GM12878 (cell line): ENCODE data around the gene TMEM236. TPM values are rescaled to one million over a fixed set of nuclear protein-coding genes. Genes with fewer than 3 reads are reported as not detected.

Experiments used
- ATAC-seq: fragments of 200-7000 bp; cut with Tn5 transposase; 3 replicates; pipeline ENCODE4 v1.9.1; 2020; ENCODE audit warnings: mild to moderate bottlenecking, moderate library complexity
- BruUV-seq: library from RNA; stranded (reverse); fragments of 400-500 nt; replicated peaks from 2 replicates; lab custom pipeline; 2021; lab: Mats Ljungman, UMichigan
- CTCF ChIA-PET: fragments of 300-600 bp; sonication (Branson Sonifier 250); formaldehyde crosslinking; extraction: SDS; loops from one replicate; lab custom pipeline; 2021; ENCODE audit warnings: inconsistent platforms; lab: Yijun Ruan, JAX
- POLR2A ChIA-PET: fragments of 350-600 bp; formaldehyde crosslinking; extraction: SDS; loops from one replicate; lab custom pipeline; 2021; ENCODE audit warnings: inconsistent platforms; lab: Charles Lee
- RAD21 ChIA-PET: fragments of 300-600 bp; sonication (Branson Sonifier 250); formaldehyde crosslinking; loops from one replicate; lab custom pipeline; 2023; ENCODE audit warnings: antibody characterized with exemption; ENCODE audit not compliant: unreplicated experiment; lab: Charles Lee
- SMC1A ChIA-PET: fragments of 300-600 bp; sonication (Branson Sonifier 250); formaldehyde crosslinking; loops from one replicate; lab custom pipeline; 2023; ENCODE audit not compliant: unreplicated experiment, uncharacterized antibody; lab: Charles Lee
- DNase-seq: peaks from one replicate; pipeline ENCODE4 v3.0.0-alpha.2; 2011; ENCODE audit warnings: low read depth, low spot score
- FAIRE-seq: peaks from 3 replicates; lab custom pipeline; 2011; peaks lifted over from hg19 to GRCh38; lab: Jason Lieb, UNC
- H2AFZ ChIP-seq: 2 replicates; pipeline ENCODE4 v1.6.0; 2011; ENCODE audit warnings: low read depth, low read length, control low read depth; ENCODE audit not compliant: control insufficient read depth
- H3K27ac ChIP-seq: 2 replicates; pipeline ENCODE4 v1.5.1; 2011; ENCODE audit warnings: control low read depth; ENCODE audit not compliant: control insufficient read depth, insufficient read depth
- H3K27me3 ChIP-seq, 2 experiments: replicated peaks in 1 of 2; 2 replicates each; pipeline versions ENCODE4 v1.6.0 to v1.6.1; 2011; ENCODE audit warnings: low read length in 1 of 2; ENCODE audit not compliant: control insufficient read depth in 2 of 2, insufficient read depth in 2 of 2
- H3K36me3 ChIP-seq, 2 experiments: 2 replicates each; pipeline ENCODE4 v1.5.1; 2011; ENCODE audit warnings: low read length in 1 of 2; ENCODE audit not compliant: control insufficient read depth in 2 of 2, insufficient read depth in 2 of 2
- H3K4me1 ChIP-seq: 2 replicates; pipeline ENCODE4 v1.6.1; 2011; ENCODE audit warnings: mild to moderate bottlenecking, low read length, moderate library complexity, mixed read lengths; ENCODE audit not compliant: control insufficient read depth, insufficient read depth
- H3K4me2 ChIP-seq: 2 replicates; pipeline ENCODE4 v1.6.0; 2011; ENCODE audit warnings: control low read depth; ENCODE audit not compliant: control insufficient read depth, insufficient read depth
- H3K4me3 ChIP-seq: fragments of 200-600 bp; sonication (generic); 2 replicates; pipeline ENCODE4 v1.5.1; 2016
- H3K79me2 ChIP-seq: 2 replicates; pipeline ENCODE4 v1.6.0; 2011; ENCODE audit warnings: low read length; ENCODE audit not compliant: control insufficient read depth, insufficient read depth
- H3K9ac ChIP-seq: 2 replicates; pipeline ENCODE4 v1.8.0; 2011; ENCODE audit warnings: low read length, control low read depth, mixed read lengths; ENCODE audit not compliant: control insufficient read depth, insufficient read depth
- H3K9me3 ChIP-seq: replicated peaks from 3 replicates; pipeline ENCODE4 v1.5.1; 2011; ENCODE audit warnings: mild to moderate bottlenecking, low read length; ENCODE audit not compliant: control insufficient read depth, insufficient read depth
- H4K20me1 ChIP-seq: 2 replicates; pipeline ENCODE4 v1.6.0; 2011; ENCODE audit not compliant: control insufficient read depth, insufficient read depth
- CBFB ChIP-seq: IDR thresholded peaks from 2 replicates; pipeline ENCODE4 v1.6.1; 2016; ENCODE audit warnings: antibody characterized with exemption, low read depth
- CHD2 ChIP-seq: IDR thresholded peaks from 2 replicates; pipeline ENCODE4 v1.6.1; 2011; ENCODE audit warnings: low read depth, low read length, improper control_type of control experiment, borderline replicate concordance
- ELK1 ChIP-seq: IDR thresholded peaks from 2 replicates; pipeline ENCODE4 v1.6.1; 2012; ENCODE audit warnings: low read depth, low read length, improper control_type of control experiment
- HDAC6 ChIP-seq: fragments of 200-600 bp; sonication (generic); IDR thresholded peaks from one replicate; pipeline ENCODE4 v1.8.0; 2017; ENCODE audit warnings: antibody characterized with exemption; ENCODE audit not compliant: unreplicated experiment
- KDM1A ChIP-seq: fragments of 200-600 bp; sonication (generic); IDR thresholded peaks from 2 replicates; pipeline ENCODE4 v1.6.1; 2016; ENCODE audit warnings: borderline replicate concordance
- PAX8 ChIP-seq: fragments of 450-650 bp; IDR thresholded peaks from 2 replicates; pipeline ENCODE4 v1.6.1; 2017; ENCODE audit warnings: mild to moderate bottlenecking, moderate library complexity
- PBX3 ChIP-seq: IDR thresholded peaks from 2 replicates; pipeline ENCODE4 v1.6.1; 2011; ENCODE audit warnings: mild to moderate bottlenecking, low read depth, low read length, moderate library complexity; ENCODE audit not compliant: insufficient replicate concordance
- TARDBP ChIP-seq: IDR thresholded peaks from 2 replicates; pipeline ENCODE4 v1.6.1; 2016; ENCODE audit warnings: borderline replicate concordance
- TBL1XR1 ChIP-seq: IDR thresholded peaks from 2 replicates; pipeline ENCODE4 v1.6.1; 2012; ENCODE audit warnings: low read depth, low read length, improper control_type of control experiment
- ZNF217 ChIP-seq: fragments of 450-650 bp; IDR thresholded peaks from 2 replicates; pipeline ENCODE4 v1.6.1; 2017; ENCODE audit warnings: antibody characterized with exemption, mild to moderate bottlenecking
- ZSCAN29 ChIP-seq: fragments of 450-650 bp; IDR thresholded peaks from 2 replicates; pipeline ENCODE4 v1.6.1; 2017; ENCODE audit warnings: mild to moderate bottlenecking, moderate library complexity
- WGBS: methylation state at CpG from one replicate; pipeline ENCODE4 v1.1.6; 2016; ENCODE audit warnings: low lambda C conversion rate; ENCODE audit not compliant: insufficient replicate concordance, insufficient coverage; ENCODE audit errors: missing lambda C conversion rate; 5-methylcytosine and 5-hydroxymethylcytosine counted together
- in situ Hi-C: fragments of 300-500 bp; cut with MboI; formaldehyde crosslinking; loops from 9 replicates; pipeline ENCODE4 v1.14.3; 2018; ENCODE audit warnings: mixed read lengths
- intact Hi-C: fragments of 100-400 bp; cut with micrococcal nuclease; formaldehyde crosslinking; loops from one replicate; pipeline ENCODE4 v1.14.2; 2022; ENCODE audit not compliant: unreplicated experiment
- polyA plus RNA-seq, 11 experiments: library from polyadenylated mRNA; depleted of rRNA in 4 of 11; unstranded in 6 of 11; stranded (reverse) in 5 of 11; fragments of >200 nt; fragmentation: Nextera tagmentation in 4 of 11; fragmentation: Illumina TruSeq in 1 of 11; extraction: Ambion mirVana in 4 of 11; extraction: Trizol in 1 of 11; gene quantifications; 1 replicate in 1 of 11; 2 replicates in 10 of 11; pipeline versions ENCODE4 v1.2.1 to v1.2.3, GENCODE V29; 2011 to 2016; ENCODE audit warnings: inconsistent platforms in 2 of 11, missing spikeins in 2 of 11, low read depth in 1 of 11
- total RNA-seq, 4 experiments: library from RNA; depleted of rRNA in 3 of 4; stranded (reverse); fragments of >200 nt in 3 of 4; fragmentation: Illumina TruSeq in 1 of 4; extraction: Trizol in 1 of 4; gene quantifications; 2 replicates each; pipeline versions ENCODE4 v1.2.1 to v1.2.3, GENCODE V29; 2013 to 2021
- TF ChIP-seq, protein P1 (sequence below): fragments of 450-650 bp; IDR thresholded peaks from 2 replicates; pipeline ENCODE4 v1.6.1; 2018; ENCODE audit warnings: mild to moderate bottlenecking, low read depth, moderate library complexity; ENCODE audit not compliant: partially characterized antibody
- TF ChIP-seq, protein P2 (sequence below): fragments of 450-650 bp; formaldehyde crosslinking; IDR thresholded peaks from 2 replicates; pipeline ENCODE4 v1.4.0; 2020; ENCODE audit warnings: mild to moderate bottlenecking, moderate library complexity

The TMEM236 gene
- total and polyA plus RNA-seq, 10 of the 15 experiments (the other 5 are each of a cell fraction or from before 2014, with no cell fraction given): 0.03 TPM; not detected in 9

DNA sequence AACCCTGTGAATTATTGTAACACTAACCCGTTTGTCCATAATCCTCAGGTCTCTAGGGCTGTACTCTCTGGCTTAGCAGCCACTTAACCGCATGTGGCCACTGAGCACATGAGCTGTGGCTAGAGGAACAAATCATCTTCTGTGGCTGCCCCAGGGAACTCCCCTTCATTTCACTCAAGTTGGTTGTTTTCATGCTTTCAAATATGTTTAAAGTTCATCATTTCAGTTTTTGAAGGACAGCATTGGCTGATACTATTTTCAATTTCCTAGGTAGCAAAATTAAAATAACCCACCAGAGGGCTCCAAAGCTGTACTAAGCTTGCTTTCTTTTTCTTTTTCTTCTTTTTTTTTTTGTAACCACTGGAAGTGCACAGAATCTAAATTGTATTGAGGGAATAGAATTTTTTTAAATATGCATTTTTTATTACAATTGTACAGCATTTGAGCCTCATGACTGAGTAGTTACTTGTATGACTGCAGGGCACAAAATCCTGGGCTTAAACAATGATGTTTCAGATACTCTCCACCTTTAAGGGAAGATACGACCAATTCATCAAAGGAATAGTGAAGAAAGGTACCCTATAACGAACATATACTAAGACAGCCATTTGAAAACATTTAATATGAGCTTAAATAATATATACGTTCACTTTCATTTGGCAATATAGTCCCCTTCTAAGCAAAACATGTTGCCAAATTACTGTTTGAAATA lies 95.7 kb downstream of the TMEM236 start (continued):
- TF ChIP-seq, protein P1, sequence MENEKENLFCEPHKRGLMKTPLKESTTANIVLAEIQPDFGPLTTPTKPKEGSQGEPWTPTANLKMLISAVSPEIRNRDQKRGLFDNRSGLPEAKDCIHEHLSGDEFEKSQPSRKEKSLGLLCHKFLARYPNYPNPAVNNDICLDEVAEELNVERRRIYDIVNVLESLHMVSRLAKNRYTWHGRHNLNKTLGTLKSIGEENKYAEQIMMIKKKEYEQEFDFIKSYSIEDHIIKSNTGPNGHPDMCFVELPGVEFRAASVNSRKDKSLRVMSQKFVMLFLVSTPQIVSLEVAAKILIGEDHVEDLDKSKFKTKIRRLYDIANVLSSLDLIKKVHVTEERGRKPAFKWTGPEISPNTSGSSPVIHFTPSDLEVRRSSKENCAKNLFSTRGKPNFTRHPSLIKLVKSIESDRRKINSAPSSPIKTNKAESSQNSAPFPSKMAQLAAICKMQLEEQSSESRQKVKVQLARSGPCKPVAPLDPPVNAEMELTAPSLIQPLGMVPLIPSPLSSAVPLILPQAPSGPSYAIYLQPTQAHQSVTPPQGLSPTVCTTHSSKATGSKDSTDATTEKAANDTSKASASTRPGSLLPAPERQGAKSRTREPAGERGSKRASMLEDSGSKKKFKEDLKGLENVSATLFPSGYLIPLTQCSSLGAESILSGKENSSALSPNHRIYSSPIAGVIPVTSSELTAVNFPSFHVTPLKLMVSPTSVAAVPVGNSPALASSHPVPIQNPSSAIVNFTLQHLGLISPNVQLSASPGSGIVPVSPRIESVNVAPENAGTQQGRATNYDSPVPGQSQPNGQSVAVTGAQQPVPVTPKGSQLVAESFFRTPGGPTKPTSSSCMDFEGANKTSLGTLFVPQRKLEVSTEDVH: no peak
- TF ChIP-seq TARDBP (no peak), ZNF217 (no peak), ZSCAN29 (no peak), HDAC6 (no peak)

GRCh38 chr10:17848646-17849045 lies 96.6 kb downstream of the TMEM236 start:
- no peaks in the 10 kb centered on the region for H4K20me1 ChIP-seq
- H3K36me3 ChIP-seq: no peaks in the 10 kb centered on the region
- no TSS peak for BruUV-seq
- ChIA-PET RAD21 (interaction anchor here (1.3 to 2.0 kb wide), 5 partner anchors 17 to 464 kb away, joined by 3 to 9 read pairs (median 5); no protein-coding TSS in a partner anchor), CTCF (interaction anchor here (0.7 to 2.6 kb wide), 13 partner anchors 8 to 465 kb away, joined by 3 to 17 read pairs (median 5); no protein-coding TSS in a partner anchor), SMC1A (interaction anchor here (0.7 to 5.0 kb wide), 8 partner anchors 8 to 368 kb away, joined by 4 to 30 read pairs (median 8); partner anchors contain the start of gene MRC1), POLR2A (no interaction called here)
- no peaks in the 10 kb centered on the region for H3K9me3 ChIP-seq
- no peak overlapping the region for H3K4me2 ChIP-seq
- no peaks in the 10 kb centered on the region for H3K4me1 ChIP-seq
- H3K27me3 ChIP-seq: no peaks in the 10 kb centered on the region; a peak in 1 of 4 replicates
- H3K9ac ChIP-seq: no peak overlapping the region
- 44% methylated on average over 5 of the region's 5 CpGs for WGBS
- intact Hi-C loops (loop anchor here (5.0 kb wide), 1 partner anchor 254 kb away; no protein-coding TSS in a partner anchor), in situ Hi-C loops (no loop called here)
- no peak overlapping the region for H3K27ac ChIP-seq
- H3K4me3 ChIP-seq: no peak overlapping the region
- DNase-seq: no peak
- no peak for FAIRE-seq
- H2AFZ ChIP-seq: no peak overlapping the region
- ATAC-seq: no peak
- no peaks in the 10 kb centered on the region for H3K79me2 ChIP-seq
- TF ChIP-seq, protein P2, sequence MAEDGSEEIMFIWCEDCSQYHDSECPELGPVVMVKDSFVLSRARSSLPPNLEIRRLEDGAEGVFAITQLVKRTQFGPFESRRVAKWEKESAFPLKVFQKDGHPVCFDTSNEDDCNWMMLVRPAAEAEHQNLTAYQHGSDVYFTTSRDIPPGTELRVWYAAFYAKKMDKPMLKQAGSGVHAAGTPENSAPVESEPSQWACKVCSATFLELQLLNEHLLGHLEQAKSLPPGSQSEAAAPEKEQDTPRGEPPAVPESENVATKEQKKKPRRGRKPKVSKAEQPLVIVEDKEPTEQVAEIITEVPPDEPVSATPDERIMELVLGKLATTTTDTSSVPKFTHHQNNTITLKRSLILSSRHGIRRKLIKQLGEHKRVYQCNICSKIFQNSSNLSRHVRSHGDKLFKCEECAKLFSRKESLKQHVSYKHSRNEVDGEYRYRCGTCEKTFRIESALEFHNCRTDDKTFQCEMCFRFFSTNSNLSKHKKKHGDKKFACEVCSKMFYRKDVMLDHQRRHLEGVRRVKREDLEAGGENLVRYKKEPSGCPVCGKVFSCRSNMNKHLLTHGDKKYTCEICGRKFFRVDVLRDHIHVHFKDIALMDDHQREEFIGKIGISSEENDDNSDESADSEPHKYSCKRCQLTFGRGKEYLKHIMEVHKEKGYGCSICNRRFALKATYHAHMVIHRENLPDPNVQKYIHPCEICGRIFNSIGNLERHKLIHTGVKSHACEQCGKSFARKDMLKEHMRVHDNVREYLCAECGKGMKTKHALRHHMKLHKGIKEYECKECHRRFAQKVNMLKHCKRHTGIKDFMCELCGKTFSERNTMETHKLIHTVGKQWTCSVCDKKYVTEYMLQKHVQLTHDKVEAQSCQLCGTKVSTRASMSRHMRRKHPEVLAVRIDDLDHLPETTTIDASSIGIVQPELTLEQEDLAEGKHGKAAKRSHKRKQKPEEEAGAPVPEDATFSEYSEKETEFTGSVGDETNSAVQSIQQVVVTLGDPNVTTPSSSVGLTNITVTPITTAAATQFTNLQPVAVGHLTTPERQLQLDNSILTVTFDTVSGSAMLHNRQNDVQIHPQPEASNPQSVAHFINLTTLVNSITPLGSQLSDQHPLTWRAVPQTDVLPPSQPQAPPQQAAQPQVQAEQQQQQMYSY (CRISPR knock-in tag): no peak
- no peak for TF ChIP-seq CHD2
- no peak for TF ChIP-seq CBFB
- TF ChIP-seq PAX8: no peak
- no peak for TF ChIP-seq PBX3
- TF ChIP-seq ELK1: no peak
- no peak for TF ChIP-seq KDM1A
- no peak for TF ChIP-seq TBL1XR1
